Loucy (cell line): Measurements from ENCODE around the gene PTPRZ1.

Experiments used
- CTCF ChIP-seq: fragments of 200-600 bp; sonication (generic); conservative IDR thresholded peaks from 2 replicates; pipeline ENCODE4 v1.5.1; 2014; ENCODE audit warnings: mild to moderate bottlenecking, antibody characterized with exemption, low read length
- EZH2phosphoT487 ChIP-seq: fragments of 200-600 bp; IDR thresholded peaks from 2 replicates; pipeline ENCODE4 v1.6.1; 2018; ENCODE audit warnings: antibody characterized with exemption, mild to moderate bottlenecking, moderate library complexity, borderline replicate concordance

- TF ChIP-seq CTCF, result no peak
- no peak for TF ChIP-seq EZH2phosphoT487
These were observed 72.7 kb downstream of the PTPRZ1 start for GRCh38 chr7:121945480-121946236.
